Measurements from ENCODE around the gene SLC22A23. TPM values are rescaled to one million over a fixed set of nuclear protein-coding genes. Genes with fewer than 3 reads are reported as not detected.

Gene SLC22A23
- total RNA-seq, 1 experiment from 2014 or later: 38.2 TPM

GRCh38 chr6:3394671-3395070 lies 62.2 kb downstream of the SLC22A23 start (continued):
- TF ChIP-seq E2F4 (CRISPR knock-in tag; IDR thresholded peaks at IDR 0.05; ENCODE audit: borderline replicate concordance, low read depth) (no peak), JUN (CRISPR knock-in tag; IDR thresholded peaks at IDR 0.05) (no peak), FOXP1 (CRISPR knock-in tag; IDR thresholded peaks at IDR 0.05; ENCODE audit: borderline replicate concordance) (no peak)

- ChIA-PET POLR2A (interaction anchor here (0.6 kb wide), 1 partner anchor 123 kb away, joined by 4 read pairs; no protein-coding TSS in a partner anchor), CTCF (interaction anchor here (0.6 kb wide), 1 partner anchor 11 kb away, joined by 3 read pairs; no protein-coding TSS in a partner anchor)
- ATAC-seq: no peak
- 0 out of 2 replicates have a peak, but pooled peaks cover 3% of the 10 kb centered on the region for H3K36me3 Mint-ChIP-seq
- peak overlapping the region; percentile 6; the same call in 1 of the 2 replicates for H3K27ac Mint-ChIP-seq
- DNase-seq (ENCODE audit: low spot score): no peak
- no peak for TF ChIP-seq TCF7 (CRISPR knock-in tag; IDR thresholded peaks at IDR 0.05; ENCODE audit: low read depth)
- no peak for TF ChIP-seq GABPB1 (CRISPR knock-in tag; IDR thresholded peaks at IDR 0.05)
- TF ChIP-seq SMAD4 (CRISPR knock-in tag; IDR thresholded peaks at IDR 0.05): no peak
- no peak for TF ChIP-seq USF1 (CRISPR knock-in tag; IDR thresholded peaks at IDR 0.05)
- no peak for TF ChIP-seq EMX1 (CRISPR knock-in tag; IDR thresholded peaks at IDR 0.05)
- no peak for TF ChIP-seq SOX15 (CRISPR knock-in tag; IDR thresholded peaks at IDR 0.05)
- no peak for TF ChIP-seq HMGXB4 (CRISPR knock-in tag; IDR thresholded peaks at IDR 0.05)
- no peak for TF ChIP-seq NR3C1 (CRISPR knock-in tag; conservative IDR thresholded peaks at IDR 0.05; ENCODE audit: low read depth)
- no peak for TF ChIP-seq AFF4 (CRISPR knock-in tag; IDR thresholded peaks at IDR 0.05; ENCODE audit: borderline replicate concordance)
- TF ChIP-seq ATF3 (CRISPR knock-in tag; conservative IDR thresholded peaks at IDR 0.05): no peak
- no peak for TF ChIP-seq TEAD1 (CRISPR knock-in tag; IDR thresholded peaks at IDR 0.05)
- no peak for TF ChIP-seq NFATC4 (CRISPR knock-in tag; IDR thresholded peaks at IDR 0.05)
- TF ChIP-seq ZNF138 (CRISPR knock-in tag; conservative IDR thresholded peaks at IDR 0.05): no peak
- no peak for TF ChIP-seq RORB (CRISPR knock-in tag; IDR thresholded peaks at IDR 0.05)
- no peaks in the 10 kb centered on the region for H3K9me3 Mint-ChIP-seq
- no peaks in the 10 kb centered on the region for H3K27me3 Mint-ChIP-seq (ENCODE audit: low read depth)
- H3K4me1 Mint-ChIP-seq: peaks cover 24% of the 10 kb centered on the region
- no peak overlapping the region for H3K4me3 Mint-ChIP-seq
These were observed 63.0 kb downstream of the SLC22A23 start for GRCh38 chr6:3393836-3394202.
